ENCODE data around the gene TTC39C.

DNA sequence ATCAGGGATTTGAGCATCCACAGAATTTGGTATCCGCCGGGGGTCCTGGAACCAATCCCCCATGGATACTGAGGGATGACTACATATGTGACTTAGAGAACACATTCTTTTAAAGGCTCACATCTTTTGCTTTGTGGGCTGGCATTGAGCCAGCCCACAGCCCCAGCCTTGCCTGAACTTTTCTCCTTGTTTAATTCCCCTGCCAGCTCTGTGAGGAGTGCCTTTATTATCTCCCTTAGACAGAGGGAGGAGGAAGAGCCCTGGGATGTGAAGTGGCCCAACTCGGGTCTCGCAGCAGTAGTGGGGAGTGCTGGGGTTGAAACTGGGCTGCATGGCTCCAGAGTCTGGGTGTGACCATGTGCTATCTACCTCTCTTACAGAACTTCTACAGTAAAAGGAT, 7.6 kb downstream of the TTC39C start:
- no peak for TF ChIP-seq CTCF (conservative IDR thresholded peaks at IDR 0.05; ENCODE audit: low read depth in 2 of 2)
- no peak for TF ChIP-seq POLR2AphosphoS5 (IDR thresholded peaks at IDR 0.05; ENCODE audit: low read depth)
- no peak for TF ChIP-seq CREB1 (CRISPR knock-in tag; IDR thresholded peaks at IDR 0.05; ENCODE audit: low read depth)
- TF ChIP-seq REST (IDR thresholded peaks at IDR 0.05; ENCODE audit: unreplicated experiment): no peak
- TF ChIP-seq EZH2 (IDR thresholded peaks at IDR 0.05; ENCODE audit: low read depth, unreplicated experiment): no peak
- no peak for TF ChIP-seq EZH2phosphoT487 (IDR thresholded peaks at IDR 0.05; ENCODE audit: unreplicated experiment)

Measured in GM23338 (cell line).